SK-MEL-5 (cell line): ENCODE results near the gene PRKCQ. TPM values are rescaled to one million over a fixed set of nuclear protein-coding genes. Genes with fewer than 3 reads are reported as not detected.

Source experiments
- DNase-seq: peaks from one replicate; pipeline ENCODE4 v3.0.0-alpha.2; 2016; ENCODE audit warnings: low read depth, low spot score
- in situ Hi-C: cut with HindIII; loops from 2 replicates; pipeline ENCODE4 v1.10.0; 2016; ENCODE audit warnings: low sequenced_read_pairs, high pct_unique_total_duplicates, low pct_unique_long_range_greater_than_20kb
- total RNA-seq: library from RNA; depleted of rRNA; stranded (reverse); fragments of >200 nt; shearing (Covaris generic); gene quantifications from 2 replicates; pipeline ENCODE4 v1.2.3, GENCODE V29; 2014

The PRKCQ gene
- total RNA-seq, 1 experiment from 2014 or later: not detected

DNA sequence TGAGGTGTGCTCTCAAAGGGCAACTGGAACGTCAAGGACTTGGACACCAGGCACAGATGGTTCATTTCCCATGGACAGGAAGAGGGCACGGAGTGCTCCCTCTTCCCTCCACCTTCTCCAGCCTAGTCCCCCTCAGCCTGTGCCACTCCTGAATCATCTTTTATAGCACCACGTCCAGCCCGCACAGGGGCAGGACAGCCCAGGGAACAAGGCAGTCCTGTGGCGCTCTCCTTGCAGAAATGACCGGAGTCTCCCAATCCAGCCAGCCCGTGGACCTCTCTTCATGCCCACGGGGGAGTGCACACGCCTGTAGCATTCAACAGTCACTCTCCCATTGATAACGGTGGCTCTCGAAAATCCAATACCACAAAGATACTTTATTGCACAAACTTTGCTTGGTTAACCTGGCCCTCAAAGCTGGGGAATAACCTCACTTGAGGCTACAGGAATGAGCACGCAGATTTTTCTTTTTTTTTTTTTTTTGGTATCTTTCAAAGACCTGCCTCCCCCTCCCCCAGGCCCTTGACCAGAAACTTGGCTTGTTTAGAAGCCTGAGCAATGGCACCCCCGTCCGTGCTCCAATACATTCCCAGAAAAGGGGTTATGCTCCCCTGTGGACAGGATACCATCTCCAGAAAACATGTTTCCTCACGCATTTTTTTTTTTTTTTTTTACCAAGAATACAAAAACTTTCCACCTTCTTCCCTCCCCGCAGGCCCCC is 733 bp downstream of the PRKCQ start:
- DNase-seq: no peak
- in situ Hi-C loops: no loop called here

DNA sequence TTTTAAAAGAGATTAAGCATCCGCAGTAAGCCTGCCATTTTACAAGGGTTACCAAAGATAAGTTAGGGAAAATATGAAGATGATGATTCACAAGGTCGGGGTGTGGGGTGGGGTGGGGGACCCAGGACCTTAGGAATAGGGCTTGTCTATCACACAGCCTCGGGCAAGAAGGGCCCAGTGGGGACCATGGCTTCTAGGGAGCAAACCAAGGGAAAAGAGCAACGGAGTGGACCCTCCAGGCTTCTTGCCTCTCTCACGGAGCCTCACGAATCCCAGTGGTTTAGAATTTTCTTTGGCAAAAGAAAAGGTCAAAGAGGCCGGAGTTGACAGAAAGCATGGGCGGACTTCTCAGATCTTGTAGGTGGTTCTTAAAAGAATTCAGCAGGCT is 1.3 kb downstream of the PRKCQ start:
- no peak for DNase-seq
- in situ Hi-C loops: no loop called here

DNA sequence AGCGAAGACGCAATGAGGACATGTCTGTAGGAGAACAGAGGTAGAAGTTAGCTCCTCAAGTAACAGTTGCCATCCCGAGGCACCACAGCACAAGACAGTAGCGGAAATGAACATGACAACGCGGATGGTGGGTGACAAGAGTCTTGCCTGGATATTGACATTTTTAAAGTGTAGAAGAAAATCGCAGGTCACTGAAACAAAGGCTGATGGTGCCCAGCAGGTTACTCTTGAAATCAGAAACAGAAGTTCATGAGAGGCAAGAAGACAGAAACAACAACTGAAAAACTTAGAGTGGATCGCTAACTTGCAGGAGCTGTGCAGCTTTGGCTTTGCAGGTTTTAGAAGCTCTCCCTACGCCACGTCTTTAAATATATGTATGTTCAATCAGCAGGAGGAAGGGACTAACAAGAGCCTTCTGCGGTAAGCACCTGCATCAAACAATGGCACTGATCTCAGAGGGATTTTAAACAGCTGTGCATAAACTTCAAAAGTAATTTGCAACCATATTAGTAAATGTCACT is 1.8 kb downstream of the PRKCQ start:
- in situ Hi-C loops: no loop called here
- no peak for DNase-seq

DNA sequence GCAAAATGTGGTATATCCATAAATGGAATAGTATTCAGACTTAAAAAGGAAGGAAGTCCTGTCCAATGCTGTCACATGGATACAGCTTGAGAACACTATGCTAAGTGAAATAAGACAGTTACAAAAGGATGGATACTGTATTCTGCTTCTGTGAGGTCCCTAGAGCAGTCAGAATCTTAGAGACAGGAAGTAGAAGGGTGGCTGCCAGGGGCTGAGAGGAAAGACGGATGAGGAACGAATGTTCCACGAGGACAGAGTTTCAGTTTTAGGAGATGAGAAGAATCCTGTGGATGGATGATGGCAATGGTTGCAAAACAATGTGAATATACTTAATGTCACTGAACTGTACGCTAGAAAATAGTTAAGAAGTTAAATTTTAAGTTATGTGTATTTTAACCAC is 3.8 kb downstream of the PRKCQ start:
- DNase-seq: no peak
- in situ Hi-C loops: no loop called here

DNA sequence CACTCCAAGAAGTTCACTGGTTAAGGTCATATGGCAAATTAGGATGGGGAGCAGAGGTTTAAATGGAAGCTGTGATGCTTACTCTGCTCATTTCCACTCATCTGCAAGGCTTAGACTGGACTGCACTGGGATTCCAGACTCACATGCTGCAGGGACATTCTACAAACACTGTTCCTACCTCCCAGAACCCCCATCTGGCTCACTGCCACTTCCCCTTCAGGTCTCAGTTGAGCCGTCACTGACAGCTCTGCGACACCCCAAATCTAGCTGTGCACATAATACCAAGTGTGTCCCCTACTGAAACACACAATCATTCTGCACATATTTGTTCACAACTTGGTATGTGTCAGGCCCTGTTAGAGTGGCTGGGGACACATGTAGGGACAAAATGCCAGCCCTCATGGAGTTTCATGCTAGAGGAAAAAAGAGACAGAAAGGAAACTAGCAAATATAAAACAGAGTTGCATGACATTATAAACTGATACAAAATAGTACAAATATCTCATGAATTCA is 5.4 kb downstream of the PRKCQ start:
- in situ Hi-C loops: no loop called here
- no peak for DNase-seq

DNA sequence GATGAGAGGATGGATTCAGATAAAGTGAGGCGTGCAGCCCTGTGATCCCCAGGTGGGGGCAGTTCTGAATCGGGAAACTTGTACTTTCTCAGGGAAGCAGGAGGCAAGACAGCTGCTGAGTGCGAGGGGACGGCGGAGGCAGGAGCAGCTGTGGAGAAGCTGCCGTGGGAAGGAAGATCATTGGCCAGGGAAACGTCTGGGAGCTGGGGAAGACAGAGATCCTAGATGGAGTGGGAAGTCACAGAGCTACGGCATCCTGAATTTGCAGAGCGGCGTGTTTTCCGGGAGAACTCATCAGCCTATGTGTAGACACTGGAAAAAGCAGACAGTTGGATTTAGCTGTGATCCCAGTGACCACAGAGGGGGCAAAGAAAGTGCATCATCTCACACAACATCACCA is 9.2 kb downstream of the PRKCQ start:
- in situ Hi-C loops: no loop called here
- no peak for DNase-seq

DNA sequence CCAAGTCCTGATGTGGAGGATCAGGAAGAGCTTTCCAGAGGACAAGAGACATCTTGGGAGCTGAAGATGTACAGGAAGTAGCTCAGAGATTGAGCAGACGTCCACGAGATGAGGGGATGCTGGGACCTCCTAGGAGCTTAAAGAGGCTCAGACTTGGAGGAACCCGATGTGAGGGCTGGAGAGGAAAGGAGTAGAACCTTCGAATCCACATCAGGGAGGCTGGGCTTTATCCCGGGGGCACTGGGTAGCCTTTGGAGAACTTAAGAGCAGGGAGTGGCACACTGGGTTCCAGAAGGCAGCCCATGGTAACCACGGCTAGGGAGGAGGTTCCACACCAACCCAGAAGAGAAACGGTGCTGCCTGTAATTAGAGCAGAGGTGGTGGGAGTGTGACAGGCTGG is 10.8 kb downstream of the PRKCQ start:
- in situ Hi-C loops: no loop called here
- DNase-seq: no peak

DNA sequence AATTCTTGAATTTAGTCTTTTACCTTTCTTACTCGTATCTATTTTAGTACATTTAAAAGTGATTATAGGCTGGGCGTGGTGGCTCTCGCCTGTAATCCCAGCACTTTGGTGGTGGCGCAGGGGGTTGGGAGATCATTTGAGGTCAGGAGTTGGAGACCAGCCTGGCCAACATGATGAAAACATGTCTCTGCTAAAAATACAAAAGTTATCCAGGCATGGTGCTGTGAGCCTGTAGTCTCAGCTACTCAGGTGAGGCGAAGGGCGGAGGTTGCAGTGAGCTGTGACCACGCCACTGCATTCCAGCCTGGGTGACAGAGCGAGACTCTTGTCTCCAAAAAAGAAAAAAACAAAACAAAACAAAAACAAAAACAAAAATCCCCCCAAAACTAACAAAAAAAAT is 12.2 kb downstream of the PRKCQ start:
- no peak for DNase-seq
- in situ Hi-C loops: no loop called here

DNA sequence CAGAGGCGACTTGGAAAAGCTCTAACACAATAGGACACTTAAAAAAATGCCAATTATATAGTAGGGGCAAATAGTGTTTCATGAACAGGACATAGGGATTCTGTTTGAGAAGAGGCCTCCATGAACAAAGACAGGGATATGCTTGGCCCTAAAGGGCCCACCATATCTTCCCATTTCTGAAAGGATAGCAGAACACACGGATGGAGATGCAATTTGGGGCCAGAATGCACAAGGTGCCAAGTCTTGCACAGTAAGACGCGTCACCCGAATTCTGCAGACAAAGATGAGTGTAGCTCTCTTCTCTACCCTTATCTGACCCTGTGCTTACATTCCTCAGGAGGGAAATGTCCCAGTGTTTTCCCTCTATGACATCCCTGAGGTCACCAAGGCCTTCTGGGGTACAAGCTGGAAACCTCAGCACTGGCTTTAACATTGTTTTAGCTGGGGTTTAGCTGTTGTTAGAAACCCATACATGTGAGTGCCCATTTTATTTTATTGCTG is 12.8 kb downstream of the PRKCQ start:
- no peak for DNase-seq
- in situ Hi-C loops: no loop called here

DNA sequence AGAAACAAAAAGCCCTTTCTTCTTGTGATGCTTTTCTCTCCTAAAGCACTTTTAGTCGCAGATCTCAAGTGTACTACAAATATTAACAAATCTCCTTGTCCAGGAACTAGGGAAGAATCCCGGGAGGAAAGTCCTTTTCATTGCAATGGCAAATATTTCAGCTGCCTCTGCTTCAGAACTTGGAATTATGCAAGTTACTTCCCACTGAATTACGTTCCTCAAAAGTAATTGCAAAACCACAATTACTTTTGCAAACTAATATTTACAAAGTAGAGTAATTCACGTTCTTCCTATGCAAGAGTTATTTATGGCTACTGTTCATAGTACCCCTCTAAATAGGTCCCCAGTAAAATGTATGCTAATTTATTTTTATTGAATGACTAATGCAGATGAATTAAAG is 14.5 kb downstream of the PRKCQ start:
- in situ Hi-C loops: no loop called here
- DNase-seq: no peak

DNA sequence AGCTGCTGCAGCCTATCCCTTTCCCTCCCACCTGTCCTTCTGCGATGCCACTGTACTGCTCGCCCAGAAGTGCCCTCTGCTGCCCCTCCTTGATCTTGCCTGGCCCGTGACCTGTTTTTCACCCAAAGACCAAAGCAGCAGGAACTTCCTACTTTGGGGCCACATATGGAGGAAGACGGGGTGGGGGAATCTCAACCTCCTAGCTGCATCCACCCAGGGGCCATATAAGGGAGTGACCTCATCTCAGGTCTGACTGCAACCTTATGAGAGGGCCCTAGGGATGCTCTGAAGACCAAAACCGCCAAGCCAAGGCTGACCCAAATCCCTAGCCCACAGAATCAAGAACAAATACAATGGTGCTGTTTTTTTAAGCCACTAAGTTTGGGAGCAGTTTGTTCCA is 15.7 kb downstream of the PRKCQ start:
- no peak for DNase-seq
- in situ Hi-C loops: no loop called here

DNA sequence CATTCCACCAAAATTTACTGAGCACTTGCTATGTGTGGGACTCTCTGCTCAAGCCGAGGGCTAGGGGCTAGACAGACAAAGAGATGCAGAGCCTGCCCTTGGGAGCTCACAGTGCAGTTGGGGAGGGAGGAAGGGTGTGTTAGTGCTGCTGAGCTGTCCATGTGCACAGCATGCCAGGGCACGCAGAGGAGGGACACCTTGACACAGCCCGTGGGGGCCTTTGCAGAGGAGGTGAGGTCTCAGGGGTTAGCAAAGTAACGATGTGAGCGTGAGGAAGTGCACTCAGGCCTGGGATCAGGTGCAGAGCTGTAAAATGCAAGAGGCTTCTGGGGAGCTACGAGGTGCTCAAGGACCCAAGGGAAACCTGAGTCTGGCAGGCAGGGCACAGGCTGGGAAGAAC is 16.3 kb downstream of the PRKCQ start:
- no peak for DNase-seq
- in situ Hi-C loops: no loop called here

DNA sequence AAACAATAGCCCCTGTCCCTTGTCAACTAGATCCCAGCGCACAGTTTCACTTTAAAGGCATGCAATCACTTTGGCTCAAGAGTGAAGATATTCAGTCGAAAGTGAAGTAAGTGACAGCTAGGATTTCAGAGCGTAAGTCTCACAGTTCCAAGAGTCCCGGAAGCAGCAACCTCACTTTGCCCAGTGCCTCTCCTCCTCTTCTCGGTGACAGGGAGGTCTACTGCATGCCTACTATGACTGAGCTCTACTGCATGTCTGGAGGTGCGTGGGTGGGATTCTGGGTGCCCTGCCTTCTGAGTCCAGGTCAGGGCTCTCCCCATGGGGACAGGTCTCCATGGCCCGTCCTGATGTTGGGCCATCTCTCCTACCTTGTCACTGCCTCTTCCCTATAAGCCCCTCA is 17.0 kb downstream of the PRKCQ start:
- no peak for DNase-seq
- in situ Hi-C loops: no loop called here

DNA sequence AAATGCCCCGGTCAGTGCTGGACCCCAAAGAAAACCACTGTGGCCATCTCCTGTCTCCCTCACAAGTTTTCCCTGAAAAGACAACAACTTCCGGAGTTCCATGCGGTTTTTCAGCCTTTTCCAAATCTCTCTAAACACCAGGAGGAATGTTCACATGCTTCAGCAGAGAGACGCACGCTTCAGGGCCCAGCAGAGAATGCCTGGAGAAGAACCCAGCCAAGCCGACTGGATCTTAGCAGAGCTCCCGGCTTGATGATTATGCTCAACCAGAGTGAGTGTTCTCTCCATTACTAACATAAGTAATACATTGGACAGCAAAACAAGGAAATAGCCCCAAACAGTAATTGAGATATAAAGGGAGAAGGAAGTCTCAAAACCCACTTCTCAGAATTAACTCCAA is 17.9 kb downstream of the PRKCQ start:
- in situ Hi-C loops: no loop called here

DNA sequence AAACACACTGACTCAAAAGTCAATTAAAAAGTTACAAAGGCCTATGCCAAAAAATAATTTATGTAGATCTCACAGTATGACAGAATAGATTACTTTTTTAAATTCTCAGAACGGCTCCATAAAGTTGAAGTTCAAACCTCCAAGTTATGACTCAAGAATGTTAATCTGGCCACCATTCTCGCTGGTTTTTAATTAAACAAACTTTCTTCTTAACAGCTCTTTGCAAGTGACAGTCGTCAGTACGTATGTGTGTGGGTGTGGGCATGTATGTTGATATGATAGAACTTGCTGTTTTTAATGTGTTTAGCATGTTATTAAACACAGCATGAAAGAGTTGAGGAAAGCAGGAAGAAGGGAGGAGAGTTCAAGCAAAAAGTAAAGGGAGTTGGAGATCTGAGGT is 18.5 kb downstream of the PRKCQ start:
- no peak for DNase-seq
- in situ Hi-C loops: no loop called here

More for the DNA sequence above, 17.9 kb downstream of the PRKCQ start:
- DNase-seq: no peak

DNA sequence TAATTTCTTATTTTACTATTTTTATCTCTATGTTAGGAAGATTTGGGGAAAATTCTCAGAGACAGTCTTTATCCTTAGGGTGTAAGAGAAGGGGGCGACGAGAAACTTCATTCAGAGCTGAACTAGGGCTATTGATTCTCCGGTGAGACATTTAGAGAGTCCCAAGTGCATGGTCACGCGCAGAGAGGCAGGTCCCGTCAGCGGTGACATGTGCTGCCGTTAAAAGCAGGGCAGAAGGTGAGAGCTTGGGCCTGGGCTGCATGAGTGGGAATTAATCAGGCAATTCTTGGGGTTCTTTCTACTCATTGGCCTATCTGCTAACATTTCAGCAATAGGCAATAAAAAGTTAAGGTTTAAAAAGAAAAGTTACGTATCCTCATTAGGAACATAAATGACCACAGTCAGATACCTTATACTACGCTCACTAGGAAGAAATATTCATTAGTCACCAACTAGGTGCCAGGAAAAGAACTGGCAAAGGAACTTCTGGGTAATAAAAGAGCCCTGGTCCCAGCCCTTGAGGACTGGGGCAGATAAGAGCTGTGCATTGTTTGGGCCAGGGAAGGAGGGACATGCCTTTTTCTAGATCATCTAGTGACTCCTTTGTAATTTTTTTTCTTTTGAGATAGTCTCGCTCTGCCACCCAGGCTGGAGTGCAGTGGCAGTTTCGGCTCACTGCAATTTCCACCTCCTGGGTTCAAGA is 21.2 kb downstream of the PRKCQ start:
- DNase-seq: no peak
- in situ Hi-C loops: no loop called here

DNA sequence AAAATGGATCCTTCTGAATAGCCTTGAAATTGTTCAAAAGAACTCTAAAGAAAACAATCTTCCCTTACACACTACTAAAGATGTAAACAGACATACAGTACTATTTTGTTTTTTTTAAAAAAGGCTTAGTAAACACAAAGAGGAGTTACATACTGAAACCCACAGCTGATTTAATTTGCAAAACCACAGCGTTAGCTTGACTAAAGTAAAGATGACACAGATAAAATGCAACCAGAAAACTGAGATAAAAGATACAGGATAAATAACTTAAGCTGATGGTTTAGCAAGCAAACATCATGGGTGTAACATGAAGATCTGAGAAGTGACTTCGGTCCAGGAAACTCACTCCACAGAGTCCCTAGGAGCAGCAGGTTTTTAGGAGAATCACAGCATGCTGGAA is 21.8 kb downstream of the PRKCQ start:
- no peak for DNase-seq
- in situ Hi-C loops: no loop called here

DNA sequence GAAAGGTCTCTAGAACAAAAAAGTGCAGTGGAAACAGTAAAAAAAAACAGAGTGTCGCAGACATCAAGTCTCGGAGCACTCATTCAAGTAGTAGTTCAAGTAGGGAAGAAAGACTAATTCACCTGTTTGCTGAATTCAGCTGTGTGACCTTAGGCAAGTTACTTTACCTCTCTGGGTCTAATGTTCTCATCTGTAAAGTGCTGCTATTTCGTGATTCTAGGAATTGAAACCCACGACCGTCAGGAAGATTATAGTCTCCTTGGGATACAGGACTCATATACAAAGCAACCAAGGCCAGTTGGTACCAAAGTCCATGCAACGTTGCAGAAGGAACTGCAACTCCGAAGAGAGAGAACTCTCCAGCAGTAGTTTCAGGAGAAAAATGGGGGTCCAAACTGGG is 26.1 kb downstream of the PRKCQ start:
- in situ Hi-C loops: no loop called here

More for the DNA sequence above, 26.1 kb downstream of the PRKCQ start:
- DNase-seq: no peak
